GM23338 (cell line): ENCODE data around the gene TOMM40L. TPM values are rescaled to one million over a fixed set of nuclear protein-coding genes. Genes with fewer than 3 reads are reported as not detected.

Source experiments
- ATAC-seq: fragments of 200-7000 bp; cut with Tn5 transposase; 3 replicates; pipeline ENCODE4 v1.9.1; 2020
- DNase-seq: peaks from one replicate; pipeline ENCODE4 v3.0.0-alpha.2; 2015; ENCODE audit warnings: low spot score
- H2AFZ ChIP-seq: fragments of 200-600 bp; sonication (generic); 2 replicates; pipeline ENCODE4 v1.8.0; 2016; ENCODE audit warnings: antibody characterized with exemption, mild to moderate bottlenecking, moderate library complexity
- H3F3A ChIP-seq: fragments of 200-600 bp; sonication (generic); replicated peaks from 2 replicates; pipeline ENCODE4 v1.8.0; 2017; ENCODE audit warnings: antibody characterized with exemption, mixed run types, low read depth
- H3K27ac ChIP-seq: fragments of 200-600 bp; sonication (generic); 2 replicates; pipeline ENCODE4 v1.6.1; 2016; ENCODE audit warnings: low read depth
- H3K27me3 ChIP-seq: fragments of 200-600 bp; sonication (generic); 2 replicates; pipeline ENCODE4 v1.8.0; 2016; ENCODE audit warnings: mild to moderate bottlenecking, mixed run types, moderate library complexity; ENCODE audit not compliant: insufficient read depth
- H3K36me3 ChIP-seq: fragments of 200-600 bp; sonication (generic); 2 replicates; pipeline ENCODE4 v1.8.0; 2016; ENCODE audit warnings: mild to moderate bottlenecking; ENCODE audit not compliant: insufficient read depth
- H3K4me1 ChIP-seq: fragments of 200-600 bp; sonication (generic); 2 replicates; pipeline ENCODE4 v1.8.0; 2016; ENCODE audit warnings: mild to moderate bottlenecking, moderate library complexity; ENCODE audit not compliant: insufficient read depth
- H3K4me2 ChIP-seq: fragments of 200-600 bp; sonication (generic); 2 replicates; pipeline ENCODE4 v1.7.1; 2017; ENCODE audit warnings: mixed run types
- H3K4me3 ChIP-seq: fragments of 200-600 bp; sonication (generic); 2 replicates; pipeline ENCODE4 v1.6.1; 2016; ENCODE audit warnings: mixed run types
- H3K79me2 ChIP-seq: fragments of 200-600 bp; sonication (generic); replicated peaks from 2 replicates; pipeline ENCODE4 v1.8.0; 2017; ENCODE audit warnings: mild to moderate bottlenecking; ENCODE audit not compliant: insufficient read depth
- H3K9me2 ChIP-seq: fragments of 200-600 bp; sonication (generic); 2 replicates; pipeline ENCODE4 v1.8.0; 2017; ENCODE audit not compliant: insufficient read depth
- H4K20me1 ChIP-seq: fragments of 200-600 bp; sonication (generic); replicated peaks from 2 replicates; pipeline ENCODE4 v1.8.0; 2017; ENCODE audit warnings: mild to moderate bottlenecking; ENCODE audit not compliant: insufficient read depth
- H3K27ac Mint-ChIP-seq: 2 replicates; pipeline ENCODE4 v1.8.0; 2020; ENCODE audit warnings: inconsistent platforms, mild to moderate bottlenecking, moderate library complexity, mixed read lengths
- H3K27me3 Mint-ChIP-seq: 3 replicates; pipeline ENCODE4 v1.8.0; 2022; ENCODE audit warnings: low read depth, mild to moderate bottlenecking, moderate library complexity, mixed read lengths, inconsistent platforms; ENCODE audit not compliant: insufficient read depth, poor library complexity
- H3K36me3 Mint-ChIP-seq: 3 replicates; pipeline ENCODE4 v1.8.0; 2021; ENCODE audit warnings: low read depth, mild to moderate bottlenecking, inconsistent platforms, moderate library complexity, mixed read lengths
- H3K4me1 Mint-ChIP-seq: 3 replicates; pipeline ENCODE4 v1.8.0; 2020; ENCODE audit warnings: mild to moderate bottlenecking, inconsistent platforms, mixed read lengths
- H3K4me3 Mint-ChIP-seq: 3 replicates; pipeline ENCODE4 v1.8.0; 2021; ENCODE audit warnings: moderate library complexity, mild to moderate bottlenecking, inconsistent platforms, mixed read lengths
- H3K9me3 Mint-ChIP-seq: 3 replicates; pipeline ENCODE4 v1.8.0; 2020; ENCODE audit warnings: moderate library complexity, mild to moderate bottlenecking, inconsistent platforms, mixed read lengths
- CREB1 ChIP-seq: fragments of 250-450 bp; sonication (Bioruptor Pico); IDR thresholded peaks from 2 replicates; pipeline ENCODE4 v1.5.0; 2020; ENCODE audit warnings: low read depth, mild to moderate bottlenecking, moderate library complexity
- CTCF ChIP-seq, 2 experiments: fragments of 200-600 bp in 1 of 2; sonication (generic) in 1 of 2; conservative IDR thresholded peaks; 2 replicates each; pipeline versions ENCODE4 v1.5.1 to v1.6.1; 2016 to 2017; ENCODE audit warnings: antibody characterized with exemption in 2 of 2, low read depth in 2 of 2, mild to moderate bottlenecking in 2 of 2, moderate library complexity in 1 of 2
- ETS1 ChIP-seq: IDR thresholded peaks from 2 replicates; pipeline ENCODE4 v1.6.1; 2016; ENCODE audit warnings: antibody characterized with exemption
- EZH2 ChIP-seq: fragments of 200-600 bp; sonication (generic); IDR thresholded peaks from one replicate; pipeline ENCODE4 v1.8.0; 2017; ENCODE audit warnings: antibody characterized with exemption, mild to moderate bottlenecking, low read depth; ENCODE audit not compliant: unreplicated experiment
- JUNB ChIP-seq: IDR thresholded peaks from one replicate; pipeline ENCODE4 v1.6.1; 2016; ENCODE audit warnings: antibody characterized with exemption; ENCODE audit not compliant: unreplicated experiment
- POLR2AphosphoS5 ChIP-seq: IDR thresholded peaks from 2 replicates; pipeline ENCODE4 v1.6.1; 2016; ENCODE audit warnings: antibody characterized with exemption, low read depth
- REST ChIP-seq: IDR thresholded peaks from one replicate; pipeline ENCODE4 v1.6.1; 2018; ENCODE audit warnings: antibody characterized with exemption; ENCODE audit not compliant: unreplicated experiment
- ZNF114 ChIP-seq: fragments of 250-450 bp; sonication (Bioruptor Pico); IDR thresholded peaks from 2 replicates; pipeline ENCODE4 v1.5.0; 2020; ENCODE audit warnings: mild to moderate bottlenecking, moderate library complexity
- ZNF331 ChIP-seq: fragments of 250-450 bp; sonication (Bioruptor Pico); IDR thresholded peaks from 2 replicates; pipeline ENCODE4 v1.5.0; 2020; ENCODE audit warnings: low read depth, mild to moderate bottlenecking, moderate library complexity
- ZNF462 ChIP-seq: fragments of 250-450 bp; sonication (Bioruptor Pico); IDR thresholded peaks from 2 replicates; pipeline ENCODE4 v1.5.0; 2020; ENCODE audit warnings: mild to moderate bottlenecking, moderate library complexity
- polyA plus RNA-seq: library from polyadenylated mRNA; unstranded; fragments of >200 nt; fragmentation: Nextera tagmentation; extraction: Ambion mirVana; gene quantifications from 2 replicates; pipeline ENCODE4 v1.2.1, GENCODE V29; 2016
- total RNA-seq: library from RNA; depleted of rRNA; stranded (reverse); fragments of >200 nt; shearing (Covaris generic); gene quantifications from 2 replicates; pipeline ENCODE4 v1.2.3, GENCODE V29; 2014

Gene TOMM40L
- total and polyA plus RNA-seq, 2 experiments from 2014 or later, result 6.8 to 12.9 TPM

- TF ChIP-seq ETS1, result no peak
- no peak for TF ChIP-seq CREB1 (CRISPR knock-in tag)
- TF ChIP-seq EZH2, result no peak
- TF ChIP-seq CTCF (conservative IDR thresholded peaks at IDR 0.05; ENCODE audit: low read depth in 2 of 2), result no peak
- TF ChIP-seq ZNF331, result no peak
- no peak for TF ChIP-seq JUNB
Observed at GRCh38 chr1:161222175-161223019, 3.5 kb upstream of the TOMM40L start (continued).

GRCh38 chr1:161223805-161224694 is 1.8 kb upstream of the TOMM40L start:
- no peaks in the 10 kb centered on the region for H4K20me1 ChIP-seq
- H3K79me2 ChIP-seq, result no peaks in the 10 kb centered on the region
- no peaks in the 10 kb centered on the region for H3K9me2 ChIP-seq
- peaks cover 13% of the 10 kb centered on the region for H3K4me1 ChIP-seq
- DNase-seq, result peak; percentile 23
- no peak for ATAC-seq
- Mint-ChIP-seq H3K9me3 (no peaks in the 10 kb centered on the region), H3K4me1 (peaks cover 30% of the 10 kb centered on the region), H3K36me3 (peaks cover 14% of the 10 kb centered on the region), H3K4me3 (no peak overlapping the region; the same call in 2 of the 3 replicates), H3K27ac (no peak overlapping the region), H3K27me3 (peaks cover 6% of the 10 kb centered on the region)
- peak overlapping the region; percentile 57; the same call in 1 of the 2 replicates for H2AFZ ChIP-seq
- H3K36me3 ChIP-seq, result peaks cover 6% of the 10 kb centered on the region
- H3F3A ChIP-seq, result no peaks in the 10 kb centered on the region
- H3K27me3 ChIP-seq, result no peaks in the 10 kb centered on the region
- no peak overlapping the region for H3K27ac ChIP-seq
- no peak overlapping the region for H3K4me2 ChIP-seq
- H3K4me3 ChIP-seq, result no peak overlapping the region
- TF ChIP-seq POLR2AphosphoS5, result no peak
- TF ChIP-seq ZNF462 (CRISPR knock-in tag), result no peak
- no peak for TF ChIP-seq REST
- no peak for TF ChIP-seq ZNF114 (CRISPR knock-in tag)
